Posterior vena cava (tissue), 2 donors: ENCODE data around the gene RGP1. TPM values are rescaled to one million over a fixed set of nuclear protein-coding genes. Genes with fewer than 3 reads are reported as not detected.

Experiments
- DNase-seq: peaks from one replicate; pipeline ENCODE4 v3.0.0-alpha.2; 2020; ENCODE audit warnings: low spot score
- intact Hi-C, 2 donors: fragments of 100-400 bp; cut with DNase I; formaldehyde crosslinking; loops; one replicate each; pipeline versions ENCODE4 v1.14.1 to v1.14.2; 2022 to 2023
- total RNA-seq, 2 donors: library from RNA; stranded (reverse); fragmentation: NEBNext Ultra II Directional; extraction: Animal tissue kit (Norgen Biotek cat#: 25700); gene quantifications; one replicate each; pipeline ENCODE4 v1.2.1, GENCODE V29; 2021
- donor health status: DM: yes; HTN: yes; CAD: no.
- donor health status: DM: yes; HTN: yes; CAD: no.

Gene RGP1
- total RNA-seq, 2 donors from 2014 or later, result 27.8 to 29.5 TPM

DNA sequence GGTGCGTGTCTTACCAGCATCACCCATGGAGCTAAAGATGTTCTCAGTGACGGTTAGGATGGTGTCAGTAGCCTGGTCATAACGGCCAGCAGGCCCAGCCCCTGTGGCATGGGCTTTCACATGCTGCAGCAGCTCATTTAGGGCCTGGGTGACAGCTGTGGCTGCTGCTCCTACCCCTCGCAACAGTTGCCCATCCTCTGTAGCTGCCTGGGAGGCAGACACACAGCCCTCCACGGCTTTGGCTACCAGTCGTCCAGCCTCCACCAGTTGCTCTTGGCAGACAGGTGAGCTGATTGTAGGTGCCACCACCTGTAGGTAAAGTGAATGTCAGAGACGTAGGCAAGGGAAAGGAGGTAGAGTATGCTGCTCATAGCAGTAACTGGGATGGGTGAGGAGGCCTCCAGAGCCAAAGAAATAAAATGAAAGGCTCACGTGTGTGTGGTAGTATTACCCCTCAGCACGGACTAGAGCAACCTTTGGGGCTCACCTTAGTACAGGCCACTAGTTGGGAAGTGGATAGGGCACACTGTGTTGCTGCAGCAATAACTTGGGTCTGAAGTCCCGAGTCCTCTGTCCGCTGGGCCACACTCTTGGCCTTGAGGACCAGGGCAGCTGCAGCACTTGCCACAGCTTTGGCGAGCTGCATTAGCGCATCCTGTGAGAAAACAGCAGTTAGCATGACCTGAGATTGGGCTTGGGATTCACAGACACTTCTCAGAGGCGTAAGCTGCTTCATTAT, 31.8 kb upstream of the RGP1 start:
- intact Hi-C loops, result no loop called here
- DNase-seq, result peak; percentile 58

DNA sequence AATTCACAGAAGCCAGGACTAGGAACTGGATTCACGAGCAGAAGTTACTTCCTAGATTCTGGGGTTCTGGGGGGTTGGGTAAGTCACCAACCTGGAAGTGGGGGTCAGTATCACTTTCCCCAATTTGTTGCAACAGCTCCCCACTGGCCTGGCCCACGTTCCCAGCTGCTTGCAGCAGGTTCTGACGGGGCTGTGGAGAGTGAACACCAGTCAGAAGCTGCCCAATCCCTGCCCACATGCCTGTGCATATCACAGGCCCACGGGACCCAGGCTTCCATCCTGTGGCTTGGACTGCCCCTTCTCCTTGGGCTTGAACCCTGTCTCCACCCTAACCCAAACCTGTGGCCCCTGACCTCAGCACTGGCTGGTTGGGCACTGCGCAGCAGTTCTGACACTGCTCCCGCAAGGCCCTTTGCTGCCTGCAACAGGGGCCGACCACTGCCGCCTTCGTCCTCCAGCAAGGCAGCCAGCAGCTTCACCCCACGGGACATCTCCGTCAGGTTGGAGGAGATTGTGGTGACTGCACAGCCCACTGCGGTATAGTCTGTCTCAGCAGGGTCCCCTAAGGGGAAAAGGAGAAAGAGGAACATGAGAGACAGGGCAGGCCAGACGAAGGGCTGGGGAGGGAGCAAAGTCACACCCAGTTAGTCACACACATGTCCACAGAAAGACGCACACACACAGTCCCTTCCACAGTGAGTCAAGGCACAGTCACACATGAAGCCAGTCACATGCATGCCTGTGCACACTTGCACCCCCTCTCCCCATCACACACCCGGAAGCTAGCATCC, 30.2 kb upstream of the RGP1 start:
- intact Hi-C loops, result no loop called here
- DNase-seq, result no peak

DNA sequence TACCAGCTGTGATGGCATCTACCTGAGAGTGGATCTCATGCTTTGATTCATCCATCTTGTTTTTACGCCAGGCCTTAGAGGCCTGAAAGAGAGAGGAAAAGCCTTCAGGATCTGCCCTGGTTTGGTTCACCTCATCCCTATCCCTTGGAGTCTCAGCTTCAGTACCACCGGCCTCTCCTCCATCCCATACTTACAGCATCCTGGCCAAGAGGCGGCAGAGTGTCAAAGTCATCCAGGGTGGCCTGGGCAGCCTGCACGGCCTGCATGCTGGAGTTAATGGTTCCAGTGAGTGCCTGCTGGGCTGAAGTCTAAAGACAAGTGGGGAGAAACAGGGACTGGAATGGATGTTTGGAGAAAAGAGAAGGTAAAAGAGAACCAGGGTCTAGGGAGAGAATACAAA, 29.5 kb upstream of the RGP1 start:
- no peak for DNase-seq

DNA sequence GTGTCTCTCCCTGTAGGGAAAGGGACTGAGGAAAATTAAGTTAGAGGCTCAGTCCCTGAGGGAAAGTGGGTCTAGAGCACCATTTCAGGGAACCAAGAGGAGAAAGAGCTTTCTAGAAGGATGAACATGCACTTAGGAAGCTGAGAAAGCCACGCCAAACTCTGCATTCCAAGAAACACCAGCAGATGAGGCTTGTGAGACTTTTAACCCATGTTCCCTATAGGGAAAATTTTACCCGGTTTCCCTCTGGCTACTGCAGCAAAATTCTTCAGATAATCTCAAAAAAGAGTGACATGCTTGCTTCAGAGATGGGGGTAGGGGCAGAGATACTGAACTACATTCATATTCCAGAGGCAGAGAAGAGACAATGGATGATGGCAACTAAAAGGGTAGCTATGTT, 25.7 kb upstream of the RGP1 start:
- intact Hi-C loops, result loop anchor here in 1 of 2 donors (2.0 kb wide), 1 partner anchor 21 kb away; no protein-coding TSS in a partner anchor
- no peak for DNase-seq

More for the DNA sequence above, 29.5 kb upstream of the RGP1 start:
- intact Hi-C loops, result no loop called here

DNA sequence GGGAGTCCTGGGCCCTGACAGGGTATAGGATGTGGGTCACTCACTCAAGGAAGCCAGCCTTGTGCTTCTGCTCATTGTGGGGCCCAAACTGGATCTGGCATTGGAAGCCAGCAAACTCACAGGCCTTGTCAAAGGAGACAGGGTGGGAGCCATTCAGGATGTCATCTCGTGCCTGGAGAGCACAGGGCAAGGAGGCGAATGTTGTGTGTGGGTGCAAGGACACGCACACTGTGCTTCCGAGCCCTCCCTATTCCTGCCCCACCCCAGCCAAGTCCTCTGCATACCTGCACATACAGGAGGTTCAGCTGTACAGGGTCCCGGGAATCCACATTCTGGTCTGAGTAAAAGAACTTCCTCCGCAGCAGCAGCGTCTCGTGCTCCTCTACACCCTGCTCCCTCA, 25.2 kb upstream of the RGP1 start:
- DNase-seq, result no peak
- intact Hi-C loops, result loop anchor here in 1 of 2 donors (2.0 kb wide), 1 partner anchor 21 kb away; no protein-coding TSS in a partner anchor

DNA sequence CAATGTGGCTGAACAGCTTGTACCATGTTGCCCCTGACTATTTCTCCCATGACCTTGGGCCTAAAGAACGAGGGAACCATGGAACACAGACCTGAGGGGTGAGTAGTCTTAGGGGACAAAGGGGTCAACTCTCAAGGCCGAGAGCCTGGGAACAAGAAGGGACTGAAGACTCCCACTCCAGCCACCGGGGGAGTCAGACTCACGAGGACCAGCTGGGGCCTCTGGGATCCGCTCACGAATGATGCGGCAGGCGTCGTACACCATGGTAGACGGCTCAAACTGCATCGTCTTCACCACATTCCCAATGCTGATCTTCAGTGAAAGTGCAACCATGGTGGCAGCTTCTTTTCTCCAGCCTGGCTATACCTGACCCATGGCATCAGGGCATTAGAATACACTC, 23.7 kb upstream of the RGP1 start:
- DNase-seq, result no peak
- intact Hi-C loops, result loop anchor here in 1 of 2 donors (5.0 kb wide), 1 partner anchor 63 kb away; no protein-coding TSS in a partner anchor

DNA sequence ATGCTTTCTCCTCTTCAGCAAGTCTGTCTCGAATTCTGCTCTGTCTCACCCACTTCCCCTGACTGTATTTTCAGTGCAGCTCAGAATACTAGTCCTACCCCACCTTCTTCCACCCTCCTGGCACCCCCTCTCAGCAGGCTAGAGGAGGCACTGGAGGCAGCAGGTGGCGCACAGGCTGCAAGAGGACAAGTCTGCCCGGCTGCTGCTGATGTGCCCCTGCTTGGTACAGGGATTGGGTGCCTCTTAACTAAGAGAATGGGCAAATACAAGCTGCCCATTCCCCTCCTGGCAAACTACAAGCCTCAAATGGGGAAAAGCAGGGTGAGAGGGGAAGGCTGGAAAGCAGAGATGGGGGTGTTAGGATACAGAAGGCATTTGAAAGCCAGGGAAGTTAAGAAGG, 22.2 kb upstream of the RGP1 start:
- no peak for DNase-seq
- intact Hi-C loops, result loop anchor here in 1 of 2 donors (5.0 kb wide), 1 partner anchor 65 kb away; no protein-coding TSS in a partner anchor

DNA sequence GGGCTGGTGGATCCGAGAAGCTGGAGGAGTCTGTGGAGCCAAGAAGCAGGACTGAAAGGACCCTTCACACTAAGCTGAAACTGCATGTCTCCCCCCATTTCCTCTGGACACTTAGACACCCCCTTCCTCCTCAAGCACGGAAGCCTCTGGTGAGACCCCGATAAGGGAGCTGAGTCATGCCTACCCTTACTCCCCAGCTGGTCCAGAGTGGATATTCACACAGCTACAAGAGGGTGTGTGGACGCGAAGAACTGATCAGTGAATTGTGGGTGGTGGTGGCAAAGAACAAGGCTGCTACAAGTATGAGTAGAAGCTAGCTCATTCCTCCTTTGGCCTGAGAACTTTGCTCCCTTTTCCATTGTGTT, 21.4 kb upstream of the RGP1 start:
- intact Hi-C loops, result loop anchor here in 1 of 2 donors (2.0 to 5.0 kb wide), 2 partner anchors 33 to 65 kb away; no protein-coding TSS in a partner anchor
- no peak for DNase-seq

DNA sequence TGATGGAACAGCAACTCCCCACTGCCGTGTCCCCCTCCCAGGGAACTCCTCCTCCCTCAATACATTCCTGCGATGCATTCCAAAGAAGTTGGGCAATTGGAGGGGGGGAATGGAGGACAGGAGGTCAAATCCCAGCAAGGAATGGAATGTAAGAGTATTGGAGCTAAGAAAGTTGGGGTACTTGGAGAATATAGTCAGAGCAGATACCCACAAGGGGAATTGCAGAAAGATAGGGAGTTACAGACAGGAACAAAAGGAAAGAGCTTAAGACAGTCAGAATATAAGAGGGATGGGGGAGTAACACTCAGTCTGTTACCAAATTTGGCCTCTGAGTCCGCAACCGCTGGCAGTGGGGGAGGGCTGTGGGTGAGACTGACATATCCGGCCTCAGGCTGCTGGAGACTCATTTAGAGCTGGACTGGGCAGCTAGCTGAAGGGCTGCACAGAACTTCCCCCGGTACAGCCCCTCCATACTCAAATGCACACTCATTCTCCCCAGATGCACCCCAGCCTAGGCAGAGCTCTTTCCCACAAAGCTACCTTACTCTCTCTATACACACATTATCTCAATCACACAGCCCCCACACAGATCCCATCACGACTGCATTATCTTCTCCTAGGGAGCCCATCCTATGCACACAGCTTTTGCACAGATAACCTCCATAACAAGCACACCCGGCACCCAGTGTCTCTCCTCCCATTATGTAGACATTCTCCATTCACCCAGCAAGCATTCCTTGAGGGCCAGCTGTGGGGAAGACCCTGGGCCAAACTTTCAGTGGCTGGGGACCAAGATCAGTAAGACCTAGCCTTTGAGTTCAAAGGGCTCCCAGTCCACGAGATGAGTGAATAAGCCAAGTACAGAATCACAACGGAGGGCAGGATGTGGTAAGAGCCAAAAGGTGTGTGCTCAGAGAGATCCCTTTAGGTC, 20.8 kb upstream of the RGP1 start:
- intact Hi-C loops, result loop anchor here in 1 of 2 donors (2.0 to 5.0 kb wide), 2 partner anchors 34 to 66 kb away; no protein-coding TSS in a partner anchor
- peak; percentile 93 for DNase-seq

DNA sequence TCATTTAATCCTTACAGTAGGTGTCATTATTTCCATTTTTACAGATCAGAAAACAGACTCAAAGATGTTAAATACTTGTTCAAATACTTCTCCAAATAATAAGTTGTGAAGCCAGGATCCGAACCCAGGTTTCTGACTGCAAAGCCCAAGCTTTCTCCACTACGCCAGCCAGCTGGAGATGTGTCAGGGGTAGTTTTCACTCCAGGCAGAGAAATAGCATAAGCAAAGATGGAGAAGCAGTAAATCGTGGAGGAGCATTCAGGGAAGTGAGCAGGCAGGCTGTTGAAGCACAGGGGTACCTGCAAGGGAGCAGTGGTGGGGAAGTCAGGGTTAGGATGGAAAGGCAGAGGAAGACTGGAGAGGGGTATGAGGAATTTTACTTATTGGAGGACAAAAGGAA, 20.0 kb upstream of the RGP1 start:
- no peak for DNase-seq
- intact Hi-C loops, result loop anchor here in 1 of 2 donors (2.0 to 5.0 kb wide), 2 partner anchors 34 to 67 kb away; no protein-coding TSS in a partner anchor

DNA sequence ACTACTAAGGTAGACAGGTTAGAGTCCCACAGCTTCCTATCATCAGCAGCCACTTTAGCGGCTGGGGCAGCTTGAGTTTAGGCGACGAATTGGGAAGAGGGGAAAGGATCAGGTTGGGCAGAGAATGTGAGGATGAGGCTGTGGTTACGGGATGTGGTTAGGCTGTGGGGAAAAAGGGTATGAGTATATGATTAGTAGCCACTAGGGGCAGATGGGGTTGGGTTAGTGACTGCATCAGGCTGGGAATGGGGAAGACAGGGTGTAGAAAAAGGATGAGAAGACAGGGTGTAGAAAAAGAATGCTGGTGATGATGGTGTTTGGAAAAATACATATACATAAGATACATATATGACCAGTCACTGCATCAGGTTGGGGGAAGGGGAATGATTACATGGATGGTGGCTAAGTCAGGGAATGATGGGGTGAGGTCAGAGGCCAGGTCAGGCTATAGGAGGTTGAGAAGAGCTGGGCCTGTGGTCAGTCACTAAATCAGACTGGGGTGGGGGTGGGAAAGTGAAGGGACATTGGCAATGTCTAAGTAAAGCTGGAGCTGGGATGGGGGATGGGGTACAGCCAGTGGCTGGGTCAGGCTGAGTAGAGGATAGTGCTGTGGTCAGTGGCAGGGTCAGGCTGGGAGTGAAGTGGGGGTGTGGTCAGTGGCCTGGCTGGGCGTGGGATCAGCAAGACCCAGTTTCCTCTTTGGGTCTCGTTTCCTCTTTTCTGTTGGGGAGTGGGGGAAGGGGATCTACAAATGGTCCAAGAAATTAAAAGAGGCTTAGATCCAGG, 19.2 kb upstream of the RGP1 start:
- intact Hi-C loops, result loop anchor here in 1 of 2 donors (2.0 to 5.0 kb wide), 2 partner anchors 35 to 68 kb away; no protein-coding TSS in a partner anchor
- DNase-seq, result peak; percentile 89

DNA sequence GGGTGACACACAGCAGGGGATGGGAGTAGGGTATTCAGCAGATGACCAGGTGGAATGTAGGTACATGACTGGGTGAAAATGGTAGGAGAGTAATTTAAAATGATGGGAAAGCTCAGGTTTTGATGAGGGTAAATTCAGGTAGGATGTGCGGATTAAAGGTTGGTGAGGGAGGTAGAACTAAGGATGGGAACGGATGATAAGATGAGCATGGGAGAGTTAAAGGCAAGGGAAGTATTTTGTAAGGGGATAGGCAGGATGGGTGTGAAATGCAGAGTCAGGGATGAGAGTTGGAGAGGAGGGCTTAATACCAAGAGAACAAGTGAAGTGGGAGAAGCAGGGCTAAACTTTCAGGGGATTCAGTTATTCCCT, 18.6 kb upstream of the RGP1 start:
- intact Hi-C loops, result no loop called here
- DNase-seq, result no peak

DNA sequence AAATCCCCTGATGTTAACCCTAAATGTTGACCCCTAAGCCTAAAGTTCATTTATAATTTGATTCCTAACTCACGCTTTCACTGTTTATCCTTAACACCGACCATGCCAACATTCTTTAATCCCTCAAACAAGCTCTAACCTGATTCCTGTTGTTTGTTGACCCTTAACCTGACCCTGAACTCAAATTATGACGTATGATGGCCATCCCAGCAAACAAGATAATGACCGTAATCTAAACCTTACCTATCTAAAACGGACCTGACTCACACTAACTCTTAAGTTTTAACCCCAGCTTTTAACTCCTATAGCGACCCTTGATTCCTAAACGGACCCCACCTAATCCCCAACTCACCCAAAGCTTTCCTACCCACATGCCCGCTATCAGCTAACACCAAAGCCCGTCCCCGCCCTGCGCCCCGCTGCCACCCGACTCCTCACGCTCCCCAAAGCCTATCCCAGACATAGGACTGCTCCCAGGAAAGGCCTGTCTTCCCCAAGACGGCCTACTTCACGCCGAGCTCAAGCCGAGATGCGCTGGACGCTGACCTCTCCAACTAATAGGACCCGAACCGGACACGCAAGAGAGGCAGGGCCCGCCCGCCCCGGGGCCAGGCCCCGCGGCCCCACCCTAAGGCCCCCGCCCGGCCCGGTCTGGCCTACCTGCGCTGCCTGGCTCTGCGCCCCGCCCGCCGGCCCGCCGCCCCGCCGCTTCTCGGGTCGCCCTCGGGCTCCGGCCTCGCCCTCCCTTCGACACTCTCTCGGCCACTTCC, 17.5 kb upstream of the RGP1 start:
- no peak for DNase-seq
- intact Hi-C loops, result no loop called here

DNA sequence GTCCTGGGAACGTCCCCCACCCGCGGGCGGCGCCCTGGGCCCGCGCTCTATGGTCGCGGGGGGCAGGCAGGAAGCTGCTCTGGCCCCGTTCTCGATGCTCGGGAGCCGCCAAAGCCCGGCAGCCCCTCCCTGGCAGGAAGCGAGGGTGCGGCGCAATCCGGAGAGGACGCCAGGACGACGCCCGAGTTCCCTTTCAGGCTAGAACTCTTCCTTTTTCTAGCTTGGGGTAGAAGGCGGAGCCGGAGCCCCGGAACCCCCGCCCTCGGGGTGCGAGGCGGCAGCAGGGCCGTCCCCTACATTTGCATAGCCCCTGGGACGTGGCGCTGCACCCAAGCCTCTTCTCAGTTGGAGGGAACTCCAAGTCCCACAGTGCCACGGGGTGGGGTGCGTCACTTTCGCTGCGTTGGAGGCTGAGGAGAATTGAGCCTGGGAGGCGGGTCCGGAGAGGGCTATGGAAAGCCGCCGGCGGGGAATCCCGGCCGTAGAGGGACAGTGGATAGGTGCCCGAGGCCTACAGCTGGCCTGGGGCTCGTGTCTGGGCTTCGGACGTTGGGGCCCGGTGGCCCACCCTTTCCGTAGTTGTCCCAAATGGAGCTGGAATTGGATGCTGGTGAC, 16.8 kb upstream of the RGP1 start, which contains the start of the genes CREB3 and TLN1:
Gene CREB3, plus strand, starts transcription at position 482 of the 615 bp plus-strand sequence. Its CDS starts 107 bp downstream, at position 589.
Gene TLN1, minus strand, starts transcription at position 11 of the 615 bp plus-strand sequence. CDS start 6,501 bp downstream, outside the sequence.
- DNase-seq, result peak; percentile 100
- intact Hi-C loops, result no loop called here

DNA sequence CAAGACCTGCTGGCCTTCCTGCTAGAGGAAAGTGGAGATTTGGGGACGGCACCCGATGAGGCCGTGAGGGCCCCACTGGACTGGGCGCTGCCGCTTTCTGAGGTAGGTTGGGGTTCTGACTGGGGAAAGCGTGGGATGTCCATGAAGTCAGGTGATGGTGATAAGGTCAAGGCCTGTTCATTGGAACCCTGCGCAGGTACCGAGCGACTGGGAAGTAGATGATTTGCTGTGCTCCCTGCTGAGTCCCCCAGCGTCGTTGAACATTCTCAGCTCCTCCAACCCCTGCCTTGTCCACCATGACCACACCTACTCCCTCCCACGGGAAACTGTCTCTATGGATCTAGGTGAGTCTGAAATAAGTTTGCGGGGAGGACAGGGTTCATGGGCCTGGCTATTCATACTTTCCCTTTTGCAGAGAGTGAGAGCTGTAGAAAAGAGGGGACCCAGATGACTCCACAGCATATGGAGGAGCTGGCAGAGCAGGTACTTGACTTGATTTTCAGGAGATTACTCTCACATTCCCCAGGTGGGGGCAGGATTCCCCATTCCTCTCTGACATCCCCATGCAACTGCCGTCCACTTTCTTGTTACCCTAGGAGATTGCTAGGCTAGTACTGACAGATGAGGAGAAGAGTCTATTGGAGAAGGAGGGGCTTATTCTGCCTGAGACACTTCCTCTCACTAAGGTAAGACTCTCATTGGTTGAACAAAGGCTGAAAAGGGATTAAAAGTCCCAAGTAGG, 16.1 kb upstream of the RGP1 start:
- no peak for DNase-seq
- intact Hi-C loops, result no loop called here

DNA sequence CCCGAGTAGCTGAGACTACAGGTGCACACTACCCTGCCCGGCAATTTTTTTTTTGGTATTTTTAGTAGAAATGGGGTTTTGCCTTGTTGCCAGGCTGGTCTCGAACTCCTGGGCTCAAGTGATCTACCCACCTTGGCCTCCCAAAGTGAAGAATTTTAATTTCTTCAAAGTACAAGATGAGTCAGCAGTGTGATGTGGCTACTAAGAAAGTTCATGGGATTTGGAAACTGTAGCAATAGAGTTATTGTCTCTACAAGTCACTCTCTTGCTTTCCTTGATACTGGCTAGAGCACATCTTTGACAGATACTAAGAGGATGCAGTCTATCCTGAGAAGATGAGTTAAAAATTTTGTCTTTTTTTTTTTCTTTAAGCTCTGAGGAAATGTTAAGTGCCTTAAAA, 15.0 kb upstream of the RGP1 start:
- DNase-seq, result no peak
- intact Hi-C loops, result no loop called here
